Measurements from ENCODE around the gene ZCCHC3. TPM values are rescaled to one million over a fixed set of nuclear protein-coding genes. Genes with fewer than 3 reads are reported as not detected.

ZCCHC3 gene
- total RNA-seq, 4 donors from 2014 or later: 7.3 to 10.8 (median 9.2) TPM

GRCh38 chr20:295804-296203, 1.6 kb upstream of the ZCCHC3 start:
- H3K4me3 ChIP-seq (ENCODE audit: low read depth, poor library complexity, severe bottlenecking): no peak overlapping the region
- WGBS, 2 donors: 75 to 86% methylated on average over 4 of the region's 4 CpGs
- intact Hi-C loops (cut with DNase I; ENCODE audit: low total_unique reads): no loop called here
- DNase-seq (ENCODE audit: low spot score in 2 of 2): no peak
- TF ChIP-seq, protein P1, sequence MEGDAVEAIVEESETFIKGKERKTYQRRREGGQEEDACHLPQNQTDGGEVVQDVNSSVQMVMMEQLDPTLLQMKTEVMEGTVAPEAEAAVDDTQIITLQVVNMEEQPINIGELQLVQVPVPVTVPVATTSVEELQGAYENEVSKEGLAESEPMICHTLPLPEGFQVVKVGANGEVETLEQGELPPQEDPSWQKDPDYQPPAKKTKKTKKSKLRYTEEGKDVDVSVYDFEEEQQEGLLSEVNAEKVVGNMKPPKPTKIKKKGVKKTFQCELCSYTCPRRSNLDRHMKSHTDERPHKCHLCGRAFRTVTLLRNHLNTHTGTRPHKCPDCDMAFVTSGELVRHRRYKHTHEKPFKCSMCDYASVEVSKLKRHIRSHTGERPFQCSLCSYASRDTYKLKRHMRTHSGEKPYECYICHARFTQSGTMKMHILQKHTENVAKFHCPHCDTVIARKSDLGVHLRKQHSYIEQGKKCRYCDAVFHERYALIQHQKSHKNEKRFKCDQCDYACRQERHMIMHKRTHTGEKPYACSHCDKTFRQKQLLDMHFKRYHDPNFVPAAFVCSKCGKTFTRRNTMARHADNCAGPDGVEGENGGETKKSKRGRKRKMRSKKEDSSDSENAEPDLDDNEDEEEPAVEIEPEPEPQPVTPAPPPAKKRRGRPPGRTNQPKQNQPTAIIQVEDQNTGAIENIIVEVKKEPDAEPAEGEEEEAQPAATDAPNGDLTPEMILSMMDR (IDR thresholded peaks at IDR 0.05): no peak
- no peak for TF ChIP-seq POLR2A (IDR thresholded peaks at IDR 0.05)

DNA sequence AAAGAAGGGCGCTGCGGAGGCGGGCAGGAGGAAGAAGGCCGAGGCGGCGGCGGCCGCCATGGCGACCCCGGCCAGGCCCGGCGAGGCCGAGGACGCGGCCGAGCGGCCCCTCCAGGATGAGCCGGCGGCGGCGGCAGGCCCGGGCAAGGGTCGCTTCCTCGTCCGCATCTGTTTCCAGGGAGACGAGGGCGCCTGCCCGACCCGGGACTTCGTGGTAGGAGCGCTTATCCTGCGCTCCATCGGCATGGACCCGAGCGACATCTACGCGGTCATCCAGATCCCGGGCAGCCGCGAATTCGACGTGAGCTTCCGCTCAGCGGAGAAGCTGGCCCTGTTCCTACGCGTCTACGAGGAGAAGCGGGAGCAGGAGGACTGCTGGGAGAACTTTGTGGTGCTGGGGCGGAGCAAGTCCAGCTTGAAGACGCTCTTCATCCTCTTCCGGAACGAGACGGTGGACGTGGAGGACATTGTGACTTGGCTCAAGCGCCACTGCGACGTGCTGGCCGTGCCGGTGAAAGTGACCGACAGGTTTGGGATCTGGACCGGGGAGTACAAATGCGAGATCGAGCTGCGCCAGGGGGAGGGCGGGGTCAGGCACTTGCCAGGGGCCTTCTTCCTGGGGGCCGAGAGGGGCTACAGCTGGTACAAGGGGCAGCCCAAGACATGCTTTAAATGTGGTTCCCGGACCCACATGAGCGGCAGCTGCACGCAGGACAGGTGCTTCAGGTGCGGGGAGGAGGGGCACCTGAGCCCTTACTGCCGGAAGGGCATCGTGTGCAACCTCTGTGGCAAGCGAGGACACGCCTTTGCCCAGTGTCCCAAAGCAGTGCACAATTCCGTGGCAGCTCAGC, 780 bp downstream of the ZCCHC3 start:
- H3K4me3 ChIP-seq (ENCODE audit: low read depth, poor library complexity, severe bottlenecking): peak overlapping the region; percentile 81
- DNase-seq (ENCODE audit: low spot score in 2 of 2): peak; percentile 56 to 92
- WGBS, 2 donors: 0% methylated on average over 53 to 69 of the region's 75 CpGs
- TF ChIP-seq POLR2A (IDR thresholded peaks at IDR 0.05): no peak
- TF ChIP-seq, protein P1 (IDR thresholded peaks at IDR 0.05): no peak
- intact Hi-C loops (cut with DNase I; ENCODE audit: low total_unique reads): no loop called here

GRCh38 chr20:298776-299391, 1.5 kb downstream of the ZCCHC3 start:
- intact Hi-C loops (cut with DNase I; ENCODE audit: low total_unique reads): no loop called here
- H3K4me3 ChIP-seq (ENCODE audit: low read depth, poor library complexity, severe bottlenecking): peak overlapping the region; percentile 81
- DNase-seq (ENCODE audit: low spot score in 2 of 2): no peak
- WGBS, 2 donors: 6 to 12% methylated on average over 15 of the region's 15 CpGs
- no peak for TF ChIP-seq POLR2A (IDR thresholded peaks at IDR 0.05)

DNA sequence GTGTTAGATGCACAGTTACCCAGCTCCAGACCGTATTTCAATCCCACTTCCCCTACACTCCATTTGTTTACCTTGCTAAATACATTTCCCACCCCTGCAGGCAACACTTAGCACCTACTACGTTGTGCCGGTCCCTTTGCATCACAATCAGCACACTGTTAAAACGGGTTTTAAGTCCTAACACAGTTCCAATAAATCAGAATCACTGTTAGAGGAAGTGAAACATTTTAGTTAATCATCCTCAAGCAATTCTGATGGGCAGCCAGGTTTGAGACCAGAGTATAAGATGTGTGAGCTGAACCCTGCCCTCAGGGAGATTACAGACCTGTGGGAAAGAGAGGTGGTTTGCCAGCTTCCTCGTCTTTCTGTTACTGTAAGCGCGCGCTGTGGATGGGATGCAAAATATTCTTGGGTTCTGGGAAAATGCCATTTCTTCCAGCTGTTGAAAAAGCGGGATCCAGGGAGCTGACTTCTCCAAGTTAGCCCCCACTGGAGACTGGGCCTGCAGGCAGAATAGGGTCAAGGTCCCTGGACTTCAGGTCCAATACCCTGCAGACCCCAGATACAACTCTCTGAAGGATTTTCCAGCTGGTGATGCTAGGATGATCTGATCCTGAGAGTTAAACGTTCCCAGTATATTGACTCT, 3.1 kb downstream of the ZCCHC3 start:
- intact Hi-C loops (cut with DNase I; ENCODE audit: low total_unique reads): no loop called here
- no peak for DNase-seq (ENCODE audit: low spot score in 2 of 2)
- H3K4me3 ChIP-seq (ENCODE audit: low read depth, poor library complexity, severe bottlenecking): no peak overlapping the region
- WGBS, 2 donors: 39 to 43% methylated on average over 10 of the region's 10 CpGs
- TF ChIP-seq, protein P1 (IDR thresholded peaks at IDR 0.05): no peak
- TF ChIP-seq POLR2A (IDR thresholded peaks at IDR 0.05): no peak

- no peak overlapping the region for H3K4me3 ChIP-seq (ENCODE audit: low read depth, poor library complexity, severe bottlenecking)
- no peak for DNase-seq (ENCODE audit: low spot score in 2 of 2)
- intact Hi-C loops (cut with DNase I; ENCODE audit: low total_unique reads): no loop called here
- TF ChIP-seq, protein P1 (IDR thresholded peaks at IDR 0.05): no peak
- no peak for TF ChIP-seq POLR2A (IDR thresholded peaks at IDR 0.05)
- WGBS, 2 donors: 50% methylated on average over 13 of the region's 13 CpGs
These were observed 4.8 kb downstream of the ZCCHC3 start for GRCh38 chr20:301886-302848.
